Activated CD4-positive, alpha-beta memory T cell treated with anti-CD3 and anti-CD28 coated beads for 36 hours (primary cell): ENCODE results near the gene NTM. TPM values are rescaled to one million over a fixed set of nuclear protein-coding genes. Genes with fewer than 3 reads are reported as not detected.

Source experiments
- CTCF ChIA-PET: fragments of 350-600 bp; sonication (Branson Sonifier 250); formaldehyde crosslinking; loops from one replicate; lab custom pipeline; 2021; ENCODE audit warnings: antibody characterized with exemption, inconsistent platforms; lab: Charles Lee
- POLR2A ChIA-PET: fragments of 350-600 bp; sonication (Branson Sonifier 250); formaldehyde crosslinking; loops from one replicate; lab custom pipeline; 2021; ENCODE audit warnings: antibody characterized with exemption; lab: Charles Lee
- DNase-seq: peaks from one replicate; pipeline ENCODE4 v3.0.0-alpha.2; 2020
- H3K27ac Mint-ChIP-seq: one replicate; pipeline ENCODE4 v1.8.0; 2021; ENCODE audit warnings: mixed read lengths
- H3K27me3 Mint-ChIP-seq: one replicate; pipeline ENCODE4 v1.8.0; 2021; ENCODE audit warnings: mixed read lengths
- H3K36me3 Mint-ChIP-seq: one replicate; pipeline ENCODE4 v1.8.0; 2021; ENCODE audit warnings: mixed read lengths
- H3K4me1 Mint-ChIP-seq: one replicate; pipeline ENCODE4 v1.8.0; 2021; ENCODE audit warnings: low read depth, mixed read lengths
- H3K4me3 Mint-ChIP-seq: one replicate; pipeline ENCODE4 v1.8.0; 2021; ENCODE audit warnings: mild to moderate bottlenecking, mixed read lengths
- H3K9me3 Mint-ChIP-seq: one replicate; pipeline ENCODE4 v1.8.0; 2021; ENCODE audit warnings: mixed read lengths
- intact Hi-C: fragments of 100-400 bp; cut with micrococcal nuclease; formaldehyde crosslinking; loops from one replicate; pipeline ENCODE4 v1.15.1; 2023
- total RNA-seq, 2 experiments: library from RNA; stranded (reverse); gene quantifications; one replicate each; pipeline ENCODE4 v1.2.3, GENCODE V29; 2021

Gene NTM
- total RNA-seq, 2 experiments from 2014 or later, result not detected

GRCh38 chr11:131859538-131860210 is 489.3 kb downstream of the NTM start:
- ChIA-PET POLR2A (no interaction called here), CTCF (no interaction called here)
- H3K36me3 Mint-ChIP-seq, result no peaks in the 10 kb centered on the region
- intact Hi-C loops, result no loop called here
- H3K27me3 Mint-ChIP-seq, result no peaks in the 10 kb centered on the region
- no peak overlapping the region for H3K4me3 Mint-ChIP-seq
- H3K4me1 Mint-ChIP-seq, result no peaks in the 10 kb centered on the region
- H3K9me3 Mint-ChIP-seq, result no peaks in the 10 kb centered on the region
- DNase-seq, result no peak
- no peak overlapping the region for H3K27ac Mint-ChIP-seq

GRCh38 chr11:131864228-131864627 is 493.8 kb downstream of the NTM start:
- Mint-ChIP-seq H3K27ac (no peak overlapping the region), H3K9me3 (peaks cover 3% of the 10 kb centered on the region), H3K36me3 (no peaks in the 10 kb centered on the region), H3K4me1 (no peaks in the 10 kb centered on the region), H3K4me3 (no peak overlapping the region), H3K27me3 (no peaks in the 10 kb centered on the region)
- ChIA-PET CTCF (no interaction called here), POLR2A (no interaction called here)
- intact Hi-C loops, result no loop called here
- no peak for DNase-seq

GRCh38 chr11:131865860-131866259 is 495.4 kb downstream of the NTM start:
- no peaks in the 10 kb centered on the region for H3K4me1 Mint-ChIP-seq
- no peaks in the 10 kb centered on the region for H3K27me3 Mint-ChIP-seq
- H3K36me3 Mint-ChIP-seq, result no peaks in the 10 kb centered on the region
- DNase-seq, result no peak
- ChIA-PET POLR2A (no interaction called here), CTCF (no interaction called here)
- H3K9me3 Mint-ChIP-seq, result peaks cover 3% of the 10 kb centered on the region
- H3K27ac Mint-ChIP-seq, result no peak overlapping the region
- H3K4me3 Mint-ChIP-seq, result no peak overlapping the region
- intact Hi-C loops, result no loop called here

- no peak overlapping the region for H3K27ac Mint-ChIP-seq
Measured at GRCh38 chr11:131866535-131867400, 496.4 kb downstream of the NTM start.

GRCh38 chr11:131867457-131868257 is 497.2 kb downstream of the NTM start:
- Mint-ChIP-seq H3K9me3 (peaks cover 3% of the 10 kb centered on the region), H3K27ac (no peak overlapping the region), H3K27me3 (no peaks in the 10 kb centered on the region), H3K4me3 (no peak overlapping the region), H3K36me3 (no peaks in the 10 kb centered on the region), H3K4me1 (no peaks in the 10 kb centered on the region)
- CTCF ChIA-PET, result interaction anchor here (0.6 to 1.0 kb wide), 2 partner anchors 179 to 259 kb away, joined by 3 to 4 read pairs; no protein-coding TSS in a partner anchor
- POLR2A ChIA-PET, result no interaction called here
- intact Hi-C loops, result no loop called here
- peak; percentile 14 for DNase-seq

More at GRCh38 chr11:131866535-131867400, 496.4 kb downstream of the NTM start:
- no peaks in the 10 kb centered on the region for H3K36me3 Mint-ChIP-seq
- intact Hi-C loops, result no loop called here
- ChIA-PET CTCF (interaction anchor here (0.6 to 1.0 kb wide), 2 partner anchors 178 kb away, joined by 3 to 4 read pairs; no protein-coding TSS in a partner anchor), POLR2A (no interaction called here)
- no peak for DNase-seq
- peaks cover 3% of the 10 kb centered on the region for H3K9me3 Mint-ChIP-seq
- no peaks in the 10 kb centered on the region for H3K27me3 Mint-ChIP-seq
- no peak overlapping the region for H3K4me3 Mint-ChIP-seq
- no peaks in the 10 kb centered on the region for H3K4me1 Mint-ChIP-seq

GRCh38 chr11:131868629-131869507 is 498.5 kb downstream of the NTM start:
- ChIA-PET POLR2A (no interaction called here), CTCF (no interaction called here)
- H3K36me3 Mint-ChIP-seq, result no peaks in the 10 kb centered on the region
- intact Hi-C loops, result no loop called here
- no peak for DNase-seq
- H3K4me1 Mint-ChIP-seq, result no peaks in the 10 kb centered on the region
- no peak overlapping the region for H3K27ac Mint-ChIP-seq
- no peaks in the 10 kb centered on the region for H3K27me3 Mint-ChIP-seq
- no peak overlapping the region for H3K4me3 Mint-ChIP-seq
- peaks cover 3% of the 10 kb centered on the region for H3K9me3 Mint-ChIP-seq

- Mint-ChIP-seq H3K4me1 (no peaks in the 10 kb centered on the region), H3K27ac (no peak overlapping the region), H3K4me3 (no peak overlapping the region), H3K36me3 (no peaks in the 10 kb centered on the region), H3K27me3 (no peaks in the 10 kb centered on the region), H3K9me3 (peaks cover 3% of the 10 kb centered on the region)
- no peak for DNase-seq
- intact Hi-C loops, result no loop called here
- CTCF ChIA-PET, result no interaction called here
- POLR2A ChIA-PET, result no interaction called here
Measured at GRCh38 chr11:131870305-131870704, 499.9 kb downstream of the NTM start.

- ChIA-PET POLR2A (no interaction called here), CTCF (no interaction called here)
- no peak for DNase-seq
- Mint-ChIP-seq H3K27ac (no peak overlapping the region), H3K4me1 (no peaks in the 10 kb centered on the region), H3K9me3 (peaks cover under 1% of the 10 kb centered on the region), H3K4me3 (no peak overlapping the region), H3K27me3 (no peaks in the 10 kb centered on the region), H3K36me3 (no peaks in the 10 kb centered on the region)
- intact Hi-C loops, result no loop called here
Measured at GRCh38 chr11:131871006-131871405, 500.6 kb downstream of the NTM start.

- Mint-ChIP-seq H3K4me3 (no peak overlapping the region), H3K4me1 (no peaks in the 10 kb centered on the region), H3K27me3 (no peaks in the 10 kb centered on the region), H3K27ac (no peak overlapping the region), H3K36me3 (no peaks in the 10 kb centered on the region), H3K9me3 (no peaks in the 10 kb centered on the region)
- intact Hi-C loops, result no loop called here
- no peak for DNase-seq
- POLR2A ChIA-PET, result no interaction called here
- CTCF ChIA-PET, result no interaction called here
Measured at GRCh38 chr11:131874070-131874469, 503.7 kb downstream of the NTM start.

GRCh38 chr11:131875611-131876010 is 505.2 kb downstream of the NTM start:
- ChIA-PET POLR2A (no interaction called here), CTCF (no interaction called here)
- Mint-ChIP-seq H3K27me3 (no peaks in the 10 kb centered on the region), H3K36me3 (no peaks in the 10 kb centered on the region), H3K27ac (no peak overlapping the region), H3K4me1 (no peaks in the 10 kb centered on the region), H3K4me3 (no peak overlapping the region), H3K9me3 (no peaks in the 10 kb centered on the region)
- DNase-seq, result no peak
- intact Hi-C loops, result no loop called here

- CTCF ChIA-PET, result no interaction called here
- DNase-seq, result no peak
- POLR2A ChIA-PET, result no interaction called here
- H3K27me3 Mint-ChIP-seq, result no peaks in the 10 kb centered on the region
- H3K4me3 Mint-ChIP-seq, result no peak overlapping the region
- H3K27ac Mint-ChIP-seq, result no peak overlapping the region
- no peaks in the 10 kb centered on the region for H3K4me1 Mint-ChIP-seq
- intact Hi-C loops, result no loop called here
- H3K9me3 Mint-ChIP-seq, result peaks cover 2% of the 10 kb centered on the region
- no peaks in the 10 kb centered on the region for H3K36me3 Mint-ChIP-seq
Measured at GRCh38 chr11:131877246-131877942, 507.0 kb downstream of the NTM start.
